HFFc6 (cell line): Measurements from ENCODE around the gene STRN4. TPM values are rescaled to one million over a fixed set of nuclear protein-coding genes. Genes with fewer than 3 reads are reported as not detected.
A peak's percentile ranks its signal among the peaks of the same experiment; 100 is the strongest.

ENCODE experiments used
- DNase-seq: peaks from one replicate; pipeline ENCODE4 v3.0.0-alpha.2; 2018
- H3K27ac Mint-ChIP-seq: 2 replicates; pipeline ENCODE4 v1.8.0; 2020; ENCODE audit warnings: mild to moderate bottlenecking, mixed read lengths
- H3K27me3 Mint-ChIP-seq: 2 replicates; pipeline ENCODE4 v1.8.0; 2021; ENCODE audit warnings: mild to moderate bottlenecking, moderate library complexity, mixed read lengths; ENCODE audit not compliant: insufficient read depth
- H3K36me3 Mint-ChIP-seq: 2 replicates; pipeline ENCODE4 v1.8.0; 2021; ENCODE audit warnings: low read depth, mixed read lengths
- H3K4me1 Mint-ChIP-seq: 2 replicates; pipeline ENCODE4 v1.8.0; 2020; ENCODE audit warnings: low read depth, mixed read lengths
- H3K4me3 Mint-ChIP-seq: 2 replicates; pipeline ENCODE4 v1.8.0; 2020; ENCODE audit warnings: mild to moderate bottlenecking, moderate library complexity, mixed read lengths
- H3K9me3 Mint-ChIP-seq: 2 replicates; pipeline ENCODE4 v1.8.0; 2020; ENCODE audit warnings: mild to moderate bottlenecking, mixed read lengths
- total RNA-seq, 6 experiments: library from RNA; stranded (reverse); fragmentation: NEBNext Ultra II Directional; extraction: Animal tissue kit (Norgen Biotek cat#: 25700); gene quantifications; 2 replicates in 1 of 6; 3 replicates in 5 of 6; pipeline ENCODE4 v1.2.3, GENCODE V29; 2021
- TF ChIP-seq, protein P1 (sequence below): fragments of 200-600 bp; sonication (generic); IDR thresholded peaks from 2 replicates; pipeline ENCODE4 v1.5.0; 2021; ENCODE audit warnings: antibody characterized with exemption, mild to moderate bottlenecking

STRN4 gene
- total RNA-seq, 6 experiments from 2014 or later, result 53.6 to 60.8 (median 58.3) TPM

GRCh38 chr19:46721269-46722003 lies 24.8 kb downstream of the STRN4 start:
- H3K27ac Mint-ChIP-seq, result no peak overlapping the region
- H3K4me1 Mint-ChIP-seq, result peaks cover 8% of the 10 kb centered on the region
- no peak for DNase-seq
- no peak overlapping the region for H3K4me3 Mint-ChIP-seq
- TF ChIP-seq, protein P1, sequence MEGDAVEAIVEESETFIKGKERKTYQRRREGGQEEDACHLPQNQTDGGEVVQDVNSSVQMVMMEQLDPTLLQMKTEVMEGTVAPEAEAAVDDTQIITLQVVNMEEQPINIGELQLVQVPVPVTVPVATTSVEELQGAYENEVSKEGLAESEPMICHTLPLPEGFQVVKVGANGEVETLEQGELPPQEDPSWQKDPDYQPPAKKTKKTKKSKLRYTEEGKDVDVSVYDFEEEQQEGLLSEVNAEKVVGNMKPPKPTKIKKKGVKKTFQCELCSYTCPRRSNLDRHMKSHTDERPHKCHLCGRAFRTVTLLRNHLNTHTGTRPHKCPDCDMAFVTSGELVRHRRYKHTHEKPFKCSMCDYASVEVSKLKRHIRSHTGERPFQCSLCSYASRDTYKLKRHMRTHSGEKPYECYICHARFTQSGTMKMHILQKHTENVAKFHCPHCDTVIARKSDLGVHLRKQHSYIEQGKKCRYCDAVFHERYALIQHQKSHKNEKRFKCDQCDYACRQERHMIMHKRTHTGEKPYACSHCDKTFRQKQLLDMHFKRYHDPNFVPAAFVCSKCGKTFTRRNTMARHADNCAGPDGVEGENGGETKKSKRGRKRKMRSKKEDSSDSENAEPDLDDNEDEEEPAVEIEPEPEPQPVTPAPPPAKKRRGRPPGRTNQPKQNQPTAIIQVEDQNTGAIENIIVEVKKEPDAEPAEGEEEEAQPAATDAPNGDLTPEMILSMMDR, result peak; percentile 43
- no peaks in the 10 kb centered on the region; the same call in 1 of the 2 replicates for H3K27me3 Mint-ChIP-seq
- 0 out of 2 replicates have a peak, but pooled peaks cover 5% of the 10 kb centered on the region for H3K36me3 Mint-ChIP-seq
- no peaks in the 10 kb centered on the region for H3K9me3 Mint-ChIP-seq

DNA sequence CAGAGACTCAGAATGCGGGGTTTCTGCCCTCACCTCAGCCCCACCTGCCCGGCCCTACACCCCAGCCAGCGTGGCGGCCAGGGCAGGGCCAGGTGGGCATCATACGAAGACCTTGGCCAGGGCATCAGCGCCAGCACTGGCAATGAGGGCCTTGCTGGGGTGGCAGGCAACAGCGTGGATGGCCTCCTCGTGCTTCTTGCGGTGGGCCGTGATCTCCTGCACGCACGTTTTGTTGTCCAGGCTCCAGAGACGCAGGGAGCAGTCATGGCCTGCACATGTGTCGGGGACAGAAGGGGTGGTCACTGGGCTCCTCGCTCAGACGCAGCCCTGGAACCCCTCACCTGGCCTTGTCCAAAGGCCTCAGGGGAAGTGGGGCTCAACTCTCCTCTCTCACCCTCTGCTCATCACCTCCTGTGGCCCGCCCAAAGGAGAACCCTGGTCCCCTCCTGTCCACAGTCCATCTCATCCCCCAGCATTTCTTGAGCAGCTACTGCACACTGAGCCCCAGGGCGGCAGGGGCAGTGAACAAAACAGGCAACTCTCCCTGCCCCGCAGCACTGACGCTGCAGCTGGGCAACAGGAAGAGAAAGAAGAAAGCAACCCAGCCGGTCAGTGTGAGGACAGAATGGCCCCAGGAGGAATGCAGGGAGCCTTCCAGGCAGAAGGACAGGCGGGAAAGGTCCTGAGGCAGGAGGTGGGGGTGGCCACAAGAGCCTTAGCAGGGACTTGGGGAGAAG lies 25.6 kb downstream of the STRN4 start:
- Mint-ChIP-seq H3K27ac (no peak overlapping the region), H3K4me3 (no peak overlapping the region), H3K4me1 (peaks cover 9% of the 10 kb centered on the region), H3K36me3 (0 out of 2 replicates have a peak, but pooled peaks cover 5% of the 10 kb centered on the region), H3K9me3 (no peaks in the 10 kb centered on the region), H3K27me3 (peaks cover 2% of the 10 kb centered on the region; the same call in 1 of the 2 replicates)
- DNase-seq, result no peak
- TF ChIP-seq, protein P1, result no peak

DNA sequence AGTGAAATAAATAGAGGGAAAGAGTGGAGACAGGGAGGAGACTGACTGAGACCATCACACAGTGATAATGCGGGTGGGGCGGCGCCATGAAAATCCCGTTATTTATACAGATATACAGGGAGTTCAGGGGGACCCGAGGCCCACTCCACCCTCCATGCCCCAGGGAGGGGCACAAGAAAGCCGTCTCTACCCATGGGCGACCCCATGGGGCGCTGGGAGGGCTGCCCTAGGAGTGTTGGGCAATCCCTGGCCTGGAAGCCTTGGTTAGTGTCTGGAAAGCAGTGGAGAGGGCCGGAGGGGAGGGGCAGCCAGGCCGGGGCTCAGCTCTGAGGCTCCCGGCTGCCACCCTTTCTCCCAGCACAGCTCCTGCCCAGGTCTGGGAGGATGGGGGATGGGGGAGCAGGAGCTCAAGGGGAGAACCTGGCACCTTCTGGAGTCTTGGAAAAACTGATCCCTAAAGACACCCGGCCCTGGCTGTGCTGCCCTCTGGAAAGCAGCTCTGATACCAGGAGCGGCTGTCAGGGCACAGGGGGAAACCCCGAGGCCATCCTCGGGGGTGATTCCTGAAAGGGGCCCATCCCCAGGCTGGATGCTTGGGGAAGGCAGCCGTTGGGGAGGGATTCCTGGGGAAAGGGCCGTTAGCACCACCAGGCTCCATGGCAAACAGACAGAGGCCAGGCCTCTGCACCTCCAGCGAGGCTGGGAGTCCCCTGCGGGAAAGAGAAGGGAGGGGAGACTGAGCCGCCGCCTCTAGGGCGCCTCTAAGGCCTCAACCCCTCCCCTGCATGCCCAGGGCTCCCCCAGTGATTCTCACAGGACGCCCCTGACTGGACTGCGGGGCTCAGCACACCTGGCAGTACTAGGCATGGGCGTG lies 26.4 kb downstream of the STRN4 start:
- DNase-seq, result no peak
- H3K27me3 Mint-ChIP-seq, result peaks cover 2% of the 10 kb centered on the region; the same call in 1 of the 2 replicates
- no peaks in the 10 kb centered on the region for H3K9me3 Mint-ChIP-seq
- no peak overlapping the region for H3K27ac Mint-ChIP-seq
- peaks cover 17% of the 10 kb centered on the region for H3K4me1 Mint-ChIP-seq
- no peak overlapping the region for H3K4me3 Mint-ChIP-seq
- TF ChIP-seq, protein P1, result no peak
- H3K36me3 Mint-ChIP-seq, result 0 out of 2 replicates have a peak, but pooled peaks cover 5% of the 10 kb centered on the region

DNA sequence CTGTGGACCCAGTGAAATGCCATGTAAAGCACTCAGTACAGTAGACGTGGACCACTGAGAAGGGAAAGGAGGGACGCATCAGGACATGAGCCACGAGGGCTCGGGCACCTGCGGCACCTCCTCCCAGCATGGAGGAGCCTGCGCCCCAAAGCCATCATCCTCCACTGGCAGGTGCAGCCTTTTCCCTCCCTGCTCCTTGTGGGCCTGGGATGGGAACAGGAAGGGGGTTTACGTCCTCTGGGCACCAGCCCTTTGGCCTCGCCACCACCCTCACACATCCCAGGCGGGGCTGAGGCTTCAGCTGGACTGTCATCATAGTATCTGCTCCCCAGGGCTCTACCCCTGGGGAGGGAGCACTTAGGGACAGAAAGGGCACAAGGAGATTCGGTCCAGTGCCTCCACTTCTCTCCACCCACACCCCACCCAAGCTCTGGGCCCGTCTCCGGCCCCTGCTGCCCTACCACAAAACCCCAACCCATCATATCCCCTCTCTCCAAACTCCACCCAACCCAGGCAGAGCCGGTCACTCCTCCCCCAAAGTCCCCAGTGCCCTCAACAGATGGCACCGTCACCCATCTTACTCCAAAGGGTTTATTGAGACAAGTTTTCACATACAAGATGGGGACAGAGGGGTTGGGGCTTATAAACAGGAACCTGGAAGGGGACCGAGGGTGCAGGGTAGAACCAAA lies 27.2 kb downstream of the STRN4 start:
- H3K27me3 Mint-ChIP-seq, result peaks cover 2% of the 10 kb centered on the region; the same call in 1 of the 2 replicates
- H3K4me3 Mint-ChIP-seq, result no peak overlapping the region
- no peak for DNase-seq

More for the DNA sequence above, 27.2 kb downstream of the STRN4 start:
- TF ChIP-seq, protein P1, result no peak
- no peaks in the 10 kb centered on the region for H3K9me3 Mint-ChIP-seq
- H3K27ac Mint-ChIP-seq, result no peak overlapping the region
- H3K4me1 Mint-ChIP-seq, result peaks cover 17% of the 10 kb centered on the region
- 0 out of 2 replicates have a peak, but pooled peaks cover 5% of the 10 kb centered on the region for H3K36me3 Mint-ChIP-seq
